Stimulated activated naive CD8-positive, alpha-beta T cell treated with anti-CD3 and anti-CD28 coated beads, Interleukin-15, amount 100 ng/mL, for 72 hours (primary cell): Measurements from ENCODE around the gene SYMPK.

ENCODE experiments used
- ATAC-seq: fragments of 150-1000 bp; cut with Tn5 transposase; 2 replicates; pipeline ENCODE4 v1.10.0; 2021; ENCODE audit warnings: mild to moderate bottlenecking, moderate library complexity
- DNase-seq, 2 donors: peaks; one replicate each; pipeline ENCODE4 v3.0.0; 2021 to 2022
- H3K27ac Mint-ChIP-seq, 2 donors: one replicate each; pipeline ENCODE4 v1.8.0; 2022; ENCODE audit warnings: mild to moderate bottlenecking in 2 of 2, mixed read lengths in 2 of 2, moderate library complexity in 2 of 2
- H3K27me3 Mint-ChIP-seq: one replicate; pipeline ENCODE4 v1.8.0; 2022; ENCODE audit warnings: mixed read lengths
- H3K4me1 Mint-ChIP-seq: one replicate; pipeline ENCODE4 v1.8.0; 2022; ENCODE audit warnings: mild to moderate bottlenecking, mixed read lengths
- H3K4me3 Mint-ChIP-seq, 2 donors: one replicate each; pipeline ENCODE4 v1.8.0; 2022; ENCODE audit warnings: mild to moderate bottlenecking in 2 of 2, mixed read lengths in 2 of 2, moderate library complexity in 1 of 2
- H3K9me3 Mint-ChIP-seq, 2 donors: one replicate each; pipeline ENCODE4 v1.8.0; 2022; ENCODE audit warnings: mixed read lengths in 2 of 2

SYMPK gene

GRCh38 chr19:45767410-45767880 lies 95.5 kb downstream of the SYMPK start:
- Mint-ChIP-seq H3K27me3 (peaks cover 77% of the 10 kb centered on the region), H3K4me1 (peaks cover 33% of the 10 kb centered on the region), H3K4me3 (peak overlapping the region; percentile 47 to 84), H3K9me3 (no peaks in the 10 kb centered on the region), H3K27ac (no peak overlapping the region)
- ATAC-seq = no peak
- no peak for DNase-seq

- peaks cover 33% of the 10 kb centered on the region for H3K4me1 Mint-ChIP-seq
- H3K4me3 Mint-ChIP-seq = peak overlapping the region; percentile 47 to 84
- H3K9me3 Mint-ChIP-seq = no peaks in the 10 kb centered on the region
- ATAC-seq (no peak), DNase-seq (no peak)
- peaks cover 77% of the 10 kb centered on the region for H3K27me3 Mint-ChIP-seq
- no peak overlapping the region for H3K27ac Mint-ChIP-seq
Measured at GRCh38 chr19:45766869-45767346, 96.0 kb downstream of the SYMPK start.

- Mint-ChIP-seq H3K4me1 (peaks cover 33% of the 10 kb centered on the region), H3K27ac (no peak overlapping the region), H3K27me3 (peaks cover 78% of the 10 kb centered on the region), H3K9me3 (no peaks in the 10 kb centered on the region), H3K4me3 (no peak overlapping the region)
- ATAC-seq (no peak), DNase-seq (no peak)
Measured at GRCh38 chr19:45766296-45766868, 96.6 kb downstream of the SYMPK start.

- DNase-seq (no peak), ATAC-seq (no peak)
- H3K4me3 Mint-ChIP-seq = no peak overlapping the region
- peaks cover 28% of the 10 kb centered on the region for H3K4me1 Mint-ChIP-seq
- H3K27ac Mint-ChIP-seq = peak overlapping the region in 1 of 2 donors; percentile 21
- peaks cover 72% of the 10 kb centered on the region for H3K27me3 Mint-ChIP-seq
- H3K9me3 Mint-ChIP-seq = no peaks in the 10 kb centered on the region
Measured at GRCh38 chr19:45765702-45766295, 97.1 kb downstream of the SYMPK start.
